Lower lobe of right lung (tissue), 2 donors: Measurements from ENCODE around the gene SEMA3B. TPM values are rescaled to one million over a fixed set of nuclear protein-coding genes. Genes with fewer than 3 reads are reported as not detected.
A peak's percentile ranks its signal among the peaks of the same experiment; 100 is the strongest.

Experiments used
- ATAC-seq, 2 donors: fragments of 200-7000 bp; cut with Tn5 transposase; one replicate each; pipeline ENCODE4 v1.9.1; 2020 to 2022; ENCODE audit warnings: mild to moderate bottlenecking in 2 of 2, moderate library complexity in 2 of 2
- DNase-seq: peaks from one replicate; pipeline ENCODE4 v3.0.0-alpha.2; 2020
- H3K27ac ChIP-seq: fragments of 200-600 bp; one replicate; pipeline ENCODE4 v1.8.0; 2022
- H3K27me3 ChIP-seq: fragments of 200-600 bp; one replicate; pipeline ENCODE4 v1.8.0; 2022; ENCODE audit warnings: low read depth
- H3K36me3 ChIP-seq: fragments of 200-600 bp; one replicate; pipeline ENCODE4 v1.8.0; 2022; ENCODE audit warnings: mild to moderate bottlenecking
- H3K4me1 ChIP-seq: fragments of 200-600 bp; one replicate; pipeline ENCODE4 v1.8.0; 2022
- H3K4me3 ChIP-seq: fragments of 200-600 bp; one replicate; pipeline ENCODE4 v1.8.0; 2022; ENCODE audit warnings: mild to moderate bottlenecking
- H3K9me3 ChIP-seq: fragments of 200-600 bp; one replicate; pipeline ENCODE4 v1.8.0; 2022
- CTCF ChIP-seq: fragments of 200-600 bp; IDR thresholded peaks from one replicate; pipeline ENCODE4 v1.8.0; 2022; ENCODE audit warnings: antibody characterized with exemption, mild to moderate bottlenecking
- intact Hi-C: fragments of 100-400 bp; cut with DNase I; formaldehyde crosslinking; loops from one replicate; pipeline ENCODE4 v1.11.0; 2022
- total RNA-seq: library from RNA; stranded (reverse); fragmentation: NEBNext Ultra II Directional; extraction: Animal tissue kit (Norgen Biotek cat#: 25700); gene quantifications from one replicate; pipeline ENCODE4 v1.2.1, GENCODE V29; 2021
- donor health status: DM: no; HTN: yes; CAD: no; lungs with severe emphysema.

Gene SEMA3B
- total RNA-seq, 1 donor from 2014 or later: 77.6 TPM

GRCh38 chr3:50319181-50319893 lies 50.4 kb downstream of the SEMA3B start:
- ATAC-seq (no peak), DNase-seq (no peak)
- Histone ChIP-seq H3K27ac (peak overlapping the region; percentile 98), H3K9me3 (no peaks in the 10 kb centered on the region), H3K36me3 (peaks cover 47% of the 10 kb centered on the region), H3K4me1 (peaks cover 88% of the 10 kb centered on the region), H3K4me3 (peak overlapping the region; percentile 91), H3K27me3 (no peaks in the 10 kb centered on the region)
- no peak for TF ChIP-seq CTCF
- intact Hi-C loops: no loop called here

- DNase-seq (no peak), ATAC-seq (no peak)
- no peaks in the 10 kb centered on the region for H3K9me3 ChIP-seq
- peaks cover 88% of the 10 kb centered on the region for H3K4me1 ChIP-seq
- H3K36me3 ChIP-seq: peaks cover 44% of the 10 kb centered on the region
- TF ChIP-seq CTCF: no peak
- H3K4me3 ChIP-seq: peak overlapping the region; percentile 91
- H3K27ac ChIP-seq: peak overlapping the region; percentile 98
- no peaks in the 10 kb centered on the region for H3K27me3 ChIP-seq
- intact Hi-C loops: no loop called here
Measured at GRCh38 chr3:50319894-50320625, 51.1 kb downstream of the SEMA3B start.

GRCh38 chr3:50320853-50321335 lies 51.9 kb downstream of the SEMA3B start:
- intact Hi-C loops: no loop called here
- H3K4me1 ChIP-seq: peaks cover 88% of the 10 kb centered on the region

GRCh38 chr3:50321336-50322114 lies 52.6 kb downstream of the SEMA3B start:
- TF ChIP-seq CTCF: peak; percentile 58
- Histone ChIP-seq H3K27ac (peak overlapping the region; percentile 98), H3K36me3 (peaks cover 47% of the 10 kb centered on the region), H3K4me1 (peaks cover 85% of the 10 kb centered on the region), H3K27me3 (no peaks in the 10 kb centered on the region), H3K9me3 (no peaks in the 10 kb centered on the region), H3K4me3 (peak overlapping the region; percentile 91)
- intact Hi-C loops: no loop called here
- peak; percentile 94 for DNase-seq
- ATAC-seq: peak; percentile 78 to 84

More at GRCh38 chr3:50320853-50321335, 51.9 kb downstream of the SEMA3B start:
- no peaks in the 10 kb centered on the region for H3K27me3 ChIP-seq
- peak overlapping the region; percentile 98 for H3K27ac ChIP-seq
- ATAC-seq: peak; percentile 66 to 73
- no peaks in the 10 kb centered on the region for H3K9me3 ChIP-seq
- peaks cover 45% of the 10 kb centered on the region for H3K36me3 ChIP-seq
- H3K4me3 ChIP-seq: peak overlapping the region; percentile 91
- peak; percentile 86 for DNase-seq
- TF ChIP-seq CTCF: no peak

- intact Hi-C loops: no loop called here
Measured at GRCh38 chr3:50322115-50322385, 53.1 kb downstream of the SEMA3B start.

More at GRCh38 chr3:50322115-50322385, 53.1 kb downstream of the SEMA3B start:
- no peak for DNase-seq
- Histone ChIP-seq H3K9me3 (no peaks in the 10 kb centered on the region), H3K36me3 (peaks cover 48% of the 10 kb centered on the region), H3K4me3 (peak overlapping the region; percentile 91), H3K27ac (peak overlapping the region; percentile 98), H3K27me3 (no peaks in the 10 kb centered on the region), H3K4me1 (peaks cover 85% of the 10 kb centered on the region)
- no peak for ATAC-seq
- no peak for TF ChIP-seq CTCF
